VCaP (cell line): ENCODE data around the gene MCOLN1.
"Not testable (repeated sequence)": the region's sequence is repeated elsewhere in the genome, so short reads cannot be mapped to it uniquely, and the experiment has no call there.

Source experiments
- H3K27ac ChIP-seq: fragments of 450-650 bp; 2 replicates; pipeline ENCODE4 v1.5.1; 2017
- CTCF ChIP-seq: fragments of 450-650 bp; conservative IDR thresholded peaks from 2 replicates; pipeline ENCODE4 v1.5.1; 2017; ENCODE audit warnings: mild to moderate bottlenecking, moderate library complexity

Gene MCOLN1

DNA sequence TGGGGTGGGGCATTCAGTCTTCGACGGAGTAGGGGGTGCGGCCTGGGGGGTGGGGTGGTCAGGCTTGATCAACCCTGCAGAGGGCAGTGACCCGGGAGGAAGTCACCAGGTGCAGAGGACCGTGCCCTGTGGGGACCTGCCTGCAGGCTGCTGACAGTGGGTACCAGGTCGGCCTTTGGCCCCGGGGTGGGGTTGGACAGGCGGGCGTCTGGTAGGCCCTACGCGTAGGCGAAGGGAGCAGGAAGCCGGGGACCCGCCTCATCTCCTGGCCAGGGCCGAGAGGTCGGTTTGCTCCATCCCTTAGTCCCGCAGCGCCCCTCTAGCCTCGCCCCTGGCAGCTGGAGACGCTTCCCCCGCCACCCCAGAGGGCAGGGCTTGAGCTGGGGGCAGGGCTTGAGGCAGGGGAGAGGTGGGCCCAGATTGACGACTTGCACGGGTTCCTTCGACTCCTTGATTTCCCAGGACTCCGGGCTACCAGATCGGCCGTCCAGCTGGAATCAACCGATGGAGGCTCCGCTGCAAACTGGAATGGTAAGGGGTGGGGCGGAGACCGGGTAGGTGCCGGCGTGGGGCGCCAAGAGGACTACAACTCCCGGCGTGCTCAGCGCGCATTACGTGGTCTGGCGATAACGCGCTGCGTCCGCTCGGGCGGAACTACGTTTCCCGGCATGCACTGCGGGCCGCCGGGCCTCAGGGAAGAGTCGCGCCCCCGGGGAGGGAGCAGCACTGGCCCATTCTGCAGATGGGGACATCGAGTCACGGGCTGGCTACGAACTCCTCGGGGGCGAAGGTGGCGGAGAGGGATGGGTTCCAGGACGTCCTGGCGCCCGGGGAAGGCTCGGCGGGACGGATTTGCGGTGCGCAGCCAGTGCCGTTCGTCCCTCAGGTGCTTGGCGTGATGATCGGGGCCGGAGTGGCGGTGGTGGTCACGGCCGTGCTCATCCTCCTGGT is 12.9 kb downstream of the MCOLN1 start, which contains the start of gene PNPLA6:
PNPLA6 (plus strand) TSS at position 671 of the 951 bp plus-strand sequence; CDS start at position 743, 72 bp downstream.
- peak within 1 kb of the TSS; percentile 64 for H3K27ac ChIP-seq

DNA sequence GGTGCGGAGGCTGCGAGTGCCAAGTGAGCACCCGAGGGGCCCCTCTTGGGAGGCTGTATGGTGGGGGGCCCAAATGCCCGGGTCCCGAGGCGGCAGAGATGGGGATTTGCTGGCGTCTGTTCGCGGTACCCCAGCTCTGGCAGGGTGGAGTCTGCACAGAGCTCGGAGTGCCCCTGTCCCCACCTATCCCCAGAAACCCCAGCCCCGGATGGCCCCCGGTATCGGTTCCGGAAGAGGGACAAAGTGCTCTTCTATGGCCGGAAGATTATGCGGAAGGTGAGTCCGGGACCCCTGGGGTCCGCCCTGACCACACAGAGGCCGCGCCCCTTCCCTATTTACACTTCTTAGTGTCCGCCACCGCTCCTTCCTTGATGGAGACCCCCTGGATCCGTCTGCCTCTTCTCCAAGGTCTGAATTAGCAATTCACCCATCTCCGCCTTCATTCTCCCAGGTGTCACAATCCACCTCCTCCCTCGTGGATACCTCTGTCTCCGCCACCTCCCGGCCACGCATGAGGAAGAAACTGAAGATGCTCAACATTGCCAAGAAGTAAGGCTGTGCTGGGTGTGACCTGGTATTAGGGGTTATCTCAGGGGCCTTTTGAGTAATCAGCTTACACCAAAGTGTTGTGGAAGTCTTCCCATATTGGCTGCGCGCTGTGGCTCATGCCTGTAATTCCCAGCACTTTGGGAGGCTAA is 13.7 kb downstream of the MCOLN1 start:
- peak overlapping the region; percentile 64; the same call in 1 of the 2 replicates for H3K27ac ChIP-seq
- TF ChIP-seq CTCF, result no peak

More for the DNA sequence above, 12.9 kb downstream of the MCOLN1 start, which contains the start of gene PNPLA6:
- no peak for TF ChIP-seq CTCF

DNA sequence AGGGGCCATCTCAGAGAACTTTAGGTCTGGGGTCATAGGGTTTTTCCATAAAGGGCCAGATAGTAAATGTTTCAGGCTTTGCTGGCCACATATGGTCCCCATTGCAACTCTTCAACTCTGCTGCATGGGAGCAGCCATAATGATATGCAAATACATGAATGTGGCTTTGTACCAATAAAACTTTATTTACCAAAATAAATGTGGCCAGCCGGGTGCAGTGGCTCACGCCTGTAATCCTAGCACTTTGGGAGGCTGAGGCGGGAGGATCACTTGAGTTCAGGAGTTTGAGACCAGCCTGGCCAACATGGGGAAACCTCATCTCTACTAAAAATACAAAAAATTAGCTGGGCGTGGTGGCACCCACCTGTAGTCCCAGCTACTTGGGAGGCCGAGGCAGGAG is 16.6 kb downstream of the MCOLN1 start:
- not testable (repeated sequence) for H3K27ac ChIP-seq

- no peak for TF ChIP-seq CTCF
- no peak overlapping the region for H3K27ac ChIP-seq
These were observed 17.5 kb downstream of the MCOLN1 start for GRCh38 chr19:7539827-7540425.

DNA sequence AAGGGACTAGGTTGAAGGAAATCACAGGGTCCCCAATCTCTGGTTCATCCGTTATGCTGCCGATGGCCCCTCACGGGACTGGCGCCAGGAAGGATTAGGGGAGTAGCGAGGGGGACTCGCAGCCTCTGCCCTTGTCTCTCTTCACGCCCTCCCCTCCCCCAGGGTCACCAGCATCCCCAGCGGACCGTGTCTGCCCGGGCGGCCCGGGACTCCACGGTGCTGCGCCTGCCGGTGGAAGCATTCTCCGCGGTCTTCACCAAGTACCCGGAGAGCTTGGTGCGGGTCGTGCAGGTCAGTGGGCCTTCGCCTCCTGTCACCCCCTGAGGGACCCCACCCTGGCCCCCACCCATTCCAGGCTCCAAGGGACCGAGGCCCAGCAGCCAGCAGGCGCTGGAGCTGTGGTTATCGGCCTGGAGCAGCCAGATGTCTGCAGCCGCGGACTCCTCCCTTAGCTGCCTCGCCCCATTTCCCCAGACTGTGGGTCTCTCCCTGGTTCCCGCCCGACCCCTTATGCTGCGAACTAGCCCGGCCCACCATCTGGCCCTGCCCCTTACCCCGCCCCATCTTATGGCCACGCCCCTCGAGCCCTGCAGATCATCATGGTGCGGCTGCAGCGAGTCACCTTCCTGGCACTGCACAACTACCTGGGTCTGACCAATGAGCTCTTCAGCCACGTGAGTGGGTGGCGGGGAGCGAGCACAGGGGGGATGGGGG is 18.5 kb downstream of the MCOLN1 start:
- no peak for TF ChIP-seq CTCF
- no peak overlapping the region for H3K27ac ChIP-seq

- no peak for TF ChIP-seq CTCF
- no peak overlapping the region for H3K27ac ChIP-seq
These were observed 19.0 kb downstream of the MCOLN1 start for GRCh38 chr19:7541475-7541824.

DNA sequence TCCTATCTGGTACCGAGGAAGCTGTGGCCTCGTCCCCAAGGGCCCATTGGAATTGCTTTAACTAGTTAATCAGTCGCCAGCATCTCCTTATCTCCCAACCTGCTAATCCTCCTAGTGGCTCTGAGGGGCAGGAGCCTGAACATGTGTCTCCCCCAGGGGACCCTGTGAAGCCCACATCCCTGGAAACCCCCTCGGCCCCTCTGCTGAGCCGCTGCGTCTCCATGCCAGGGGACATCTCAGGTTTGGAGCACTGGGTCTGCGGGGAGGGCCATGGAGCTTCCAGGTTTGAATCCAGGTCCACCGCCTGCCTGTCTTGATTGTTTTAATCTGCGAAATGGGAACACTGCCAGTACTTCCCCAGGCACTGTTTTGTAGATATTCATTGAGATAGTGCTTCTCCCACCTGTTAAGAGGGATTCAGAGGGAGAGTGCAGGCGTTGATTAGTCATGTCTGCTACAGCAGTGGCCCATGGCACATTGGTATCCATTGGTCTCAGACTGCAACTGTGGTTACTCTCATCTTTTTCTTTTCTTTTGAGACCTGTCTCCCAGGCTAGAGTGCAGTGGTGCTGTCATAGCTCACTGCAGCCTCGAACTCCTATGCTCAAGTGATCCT is 19.5 kb downstream of the MCOLN1 start:
- no peak overlapping the region for H3K27ac ChIP-seq
- TF ChIP-seq CTCF, result no peak
